GM19351 (cell line): ENCODE measurements around the gene SLC35E4.
"Not testable (repeated sequence)": the region's sequence is repeated elsewhere in the genome, so short reads cannot be mapped to it uniquely, and the experiment has no call there.

ENCODE experiments used
- ATAC-seq: cut with Tn5 transposase; IDR thresholded peaks from one replicate; pipeline ENCODE4 v1.9.1; 2021; ENCODE audit warnings: mild to moderate bottlenecking, moderate library complexity; ENCODE audit not compliant: unreplicated experiment

SLC35E4 gene

GRCh38 chr22:30635273-30636225, at the start of gene SLC35E4:
TSS of gene SLC35E4 (plus strand) at chr22:30635781. CDS start at chr22:30636451, 670 bp downstream.
- peak; percentile 81 for ATAC-seq

GRCh38 chr22:30586414-30586813, 49.2 kb upstream of the SLC35E4 start:
- ATAC-seq, result no peak

GRCh38 chr22:30591191-30591587, 44.4 kb upstream of the SLC35E4 start:
- no peak for ATAC-seq

- peak; percentile 99 for ATAC-seq
These were observed 43.8 kb upstream of the SLC35E4 start, which contains the start of gene PES1 for GRCh38 chr22:30591588-30592359. TSS of gene PES1 (minus strand) at chr22:30591910. CDS start at chr22:30591833, 77 bp downstream.

- ATAC-seq, result not testable (repeated sequence)
These were observed 43.2 kb upstream of the SLC35E4 start for GRCh38 chr22:30592360-30592713.

- ATAC-seq, result no peak
These were observed 39.4 kb upstream of the SLC35E4 start for GRCh38 chr22:30596199-30596598.

GRCh38 chr22:30596886-30597285, 38.7 kb upstream of the SLC35E4 start:
- no peak for ATAC-seq

- no peak for ATAC-seq
These were observed 36.6 kb upstream of the SLC35E4 start for GRCh38 chr22:30598986-30599385.

GRCh38 chr22:30600921-30601320, 34.7 kb upstream of the SLC35E4 start:
- no peak for ATAC-seq

- ATAC-seq, result no peak
These were observed 34.1 kb upstream of the SLC35E4 start for GRCh38 chr22:30601464-30601863.

- no peak for ATAC-seq
These were observed 33.5 kb upstream of the SLC35E4 start for GRCh38 chr22:30602049-30602448.

- no peak for ATAC-seq
These were observed 31.8 kb upstream of the SLC35E4 start for GRCh38 chr22:30603801-30604200.

GRCh38 chr22:30604723-30605122, 30.9 kb upstream of the SLC35E4 start:
- no peak for ATAC-seq

- ATAC-seq, result no peak
These were observed 30.0 kb upstream of the SLC35E4 start for GRCh38 chr22:30605449-30606110.

- ATAC-seq, result no peak
These were observed 28.9 kb upstream of the SLC35E4 start, which contains the start of gene TCN2 for GRCh38 chr22:30606455-30607299. TSS of gene TCN2 (plus strand) at chr22:30607174. CDS start at chr22:30607332, 158 bp downstream.

GRCh38 chr22:30607300-30607930, 28.2 kb upstream of the SLC35E4 start:
- no peak for ATAC-seq

- ATAC-seq, result no peak
These were observed 27.6 kb upstream of the SLC35E4 start for GRCh38 chr22:30607939-30608338.

GRCh38 chr22:30609260-30610185, 26.1 kb upstream of the SLC35E4 start:
- ATAC-seq, result peak; percentile 57

GRCh38 chr22:30610299-30610698, 25.3 kb upstream of the SLC35E4 start:
- no peak for ATAC-seq
